GM12872 (cell line): ENCODE results near the gene NMT1.

Experiments
- TF ChIP-seq, protein P1 (sequence below): IDR thresholded peaks from 3 replicates; pipeline ENCODE4 v1.5.1; 2011; ENCODE audit warnings: low read depth, mild to moderate bottlenecking, low read length, moderate library complexity; ENCODE audit not compliant: insufficient read depth

The NMT1 gene

DNA sequence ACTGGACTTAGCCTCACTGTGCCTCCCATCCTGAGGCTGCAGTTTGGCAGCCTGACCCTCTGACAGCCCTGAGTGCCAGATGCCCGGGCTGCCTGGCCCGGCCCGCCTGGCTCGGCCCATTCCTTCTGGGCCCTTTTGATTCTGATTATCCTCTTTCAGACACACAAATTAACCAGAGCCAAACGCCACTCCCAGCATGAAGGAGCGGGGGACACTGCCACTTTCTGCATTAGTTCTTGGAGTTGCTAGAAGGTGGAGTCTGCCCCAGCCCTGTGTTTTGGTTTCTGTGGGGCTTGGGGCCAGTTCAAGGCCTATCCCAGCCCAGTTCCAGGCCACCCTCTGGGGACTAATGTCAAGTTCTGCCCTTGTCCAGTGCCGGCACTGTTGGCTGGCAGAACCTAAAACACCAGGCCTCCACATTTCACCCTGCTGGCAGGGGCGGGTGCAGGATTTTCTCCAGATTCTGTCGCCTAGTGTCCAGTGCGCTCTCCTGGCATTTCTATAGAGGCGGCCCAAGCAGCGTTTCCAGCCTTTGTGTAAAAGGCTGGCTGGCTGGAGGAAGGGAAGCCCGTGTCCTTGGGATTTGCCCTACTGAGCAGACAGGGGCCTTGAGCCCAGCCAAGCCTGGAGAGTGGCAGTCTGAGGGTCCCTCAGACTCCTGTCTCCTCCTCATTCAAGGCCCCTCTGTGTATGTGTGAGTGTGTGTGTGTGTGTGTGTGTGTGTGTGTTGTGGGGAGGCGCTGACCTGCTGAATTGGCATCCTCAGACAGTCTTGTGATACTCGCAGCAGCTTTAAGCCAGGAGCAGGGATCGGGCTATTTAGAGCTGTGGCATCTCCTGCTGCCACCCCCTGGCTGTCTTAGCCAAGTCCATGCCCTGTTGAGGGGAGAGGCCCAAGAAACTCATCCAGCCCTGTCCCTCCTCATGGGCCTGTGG is 49.8 kb downstream of the NMT1 start:
- TF ChIP-seq, protein P1, sequence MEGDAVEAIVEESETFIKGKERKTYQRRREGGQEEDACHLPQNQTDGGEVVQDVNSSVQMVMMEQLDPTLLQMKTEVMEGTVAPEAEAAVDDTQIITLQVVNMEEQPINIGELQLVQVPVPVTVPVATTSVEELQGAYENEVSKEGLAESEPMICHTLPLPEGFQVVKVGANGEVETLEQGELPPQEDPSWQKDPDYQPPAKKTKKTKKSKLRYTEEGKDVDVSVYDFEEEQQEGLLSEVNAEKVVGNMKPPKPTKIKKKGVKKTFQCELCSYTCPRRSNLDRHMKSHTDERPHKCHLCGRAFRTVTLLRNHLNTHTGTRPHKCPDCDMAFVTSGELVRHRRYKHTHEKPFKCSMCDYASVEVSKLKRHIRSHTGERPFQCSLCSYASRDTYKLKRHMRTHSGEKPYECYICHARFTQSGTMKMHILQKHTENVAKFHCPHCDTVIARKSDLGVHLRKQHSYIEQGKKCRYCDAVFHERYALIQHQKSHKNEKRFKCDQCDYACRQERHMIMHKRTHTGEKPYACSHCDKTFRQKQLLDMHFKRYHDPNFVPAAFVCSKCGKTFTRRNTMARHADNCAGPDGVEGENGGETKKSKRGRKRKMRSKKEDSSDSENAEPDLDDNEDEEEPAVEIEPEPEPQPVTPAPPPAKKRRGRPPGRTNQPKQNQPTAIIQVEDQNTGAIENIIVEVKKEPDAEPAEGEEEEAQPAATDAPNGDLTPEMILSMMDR = no peak

DNA sequence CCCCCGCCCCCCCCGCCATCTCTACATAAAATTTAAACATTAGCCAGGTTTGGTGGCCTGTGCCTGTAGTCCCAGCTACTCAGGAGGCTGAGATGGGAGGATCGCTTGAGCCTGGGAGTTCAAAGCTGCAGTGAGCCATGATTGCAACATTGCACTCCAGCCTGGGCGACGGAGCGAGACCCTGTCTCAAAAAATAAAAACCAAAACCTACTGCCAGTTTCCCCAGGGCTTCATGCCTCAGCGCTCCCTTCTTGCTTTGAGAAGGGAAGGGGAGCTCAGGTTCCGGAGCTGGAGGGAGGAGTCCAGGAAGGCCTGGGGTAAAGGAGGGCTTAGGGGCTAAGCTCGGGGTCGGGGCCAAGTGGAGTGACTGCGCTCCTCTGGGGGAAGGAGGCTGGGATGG is 50.7 kb downstream of the NMT1 start:
- TF ChIP-seq, protein P1 = no peak

DNA sequence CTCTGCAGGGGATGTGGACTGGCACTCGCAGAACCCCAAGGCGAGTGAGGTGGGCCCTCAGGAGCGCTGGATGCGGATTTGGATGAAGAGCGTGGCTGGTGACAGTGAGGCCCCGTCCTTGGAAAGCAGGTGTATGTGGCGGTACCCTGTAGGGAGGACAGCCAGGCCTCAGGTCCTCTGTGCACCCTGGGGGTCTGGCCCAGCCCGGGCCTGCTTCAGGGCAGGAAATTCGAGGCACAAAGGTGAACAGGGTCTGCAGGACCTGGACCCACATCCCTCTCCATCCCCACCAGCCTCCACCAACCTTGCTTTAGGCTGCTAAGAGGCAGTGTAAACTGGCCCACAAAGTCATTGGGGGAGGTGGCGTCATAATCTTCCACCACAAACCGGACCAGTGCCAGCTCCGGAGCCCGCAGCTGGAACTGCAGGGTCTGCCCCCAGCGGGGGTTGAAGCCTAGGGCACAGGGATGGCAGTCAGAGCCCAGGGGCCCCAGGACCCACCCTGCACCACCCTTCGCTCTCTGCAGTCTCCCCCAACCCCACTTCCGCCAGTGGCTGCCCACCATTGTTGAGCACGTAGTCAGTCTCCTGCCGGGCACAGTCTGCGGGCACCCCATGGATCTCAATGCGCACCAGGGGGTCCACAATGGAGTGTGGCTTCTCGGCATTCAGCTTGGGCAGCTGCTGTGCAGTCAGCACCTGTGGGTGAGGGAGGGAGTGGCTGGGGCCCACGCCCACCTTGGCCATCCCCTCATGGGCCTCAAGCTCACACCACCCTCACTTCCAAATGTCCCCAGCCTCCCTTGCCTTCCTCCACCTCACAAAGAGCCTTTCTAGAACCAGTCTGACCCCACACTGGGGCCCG is 51.7 kb downstream of the NMT1 start:
- TF ChIP-seq, protein P1 = no peak

DNA sequence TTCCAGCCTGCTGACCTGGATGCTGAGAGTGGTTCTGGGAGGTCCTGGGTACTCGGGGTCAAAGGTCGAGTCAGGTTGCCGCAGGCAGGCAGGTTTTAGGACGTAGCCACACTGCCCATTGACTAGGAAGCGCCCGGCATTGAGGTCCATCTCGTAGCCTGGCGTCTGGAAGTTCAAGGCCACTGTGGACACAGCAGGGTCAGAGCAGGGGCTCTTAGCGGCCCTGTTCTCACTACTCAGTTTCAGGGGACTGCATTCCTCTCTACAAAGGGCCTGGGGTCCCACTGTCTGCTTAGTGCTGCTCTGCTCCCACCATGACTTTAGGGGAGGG is 52.3 kb downstream of the NMT1 start:
- TF ChIP-seq, protein P1 = no peak

DNA sequence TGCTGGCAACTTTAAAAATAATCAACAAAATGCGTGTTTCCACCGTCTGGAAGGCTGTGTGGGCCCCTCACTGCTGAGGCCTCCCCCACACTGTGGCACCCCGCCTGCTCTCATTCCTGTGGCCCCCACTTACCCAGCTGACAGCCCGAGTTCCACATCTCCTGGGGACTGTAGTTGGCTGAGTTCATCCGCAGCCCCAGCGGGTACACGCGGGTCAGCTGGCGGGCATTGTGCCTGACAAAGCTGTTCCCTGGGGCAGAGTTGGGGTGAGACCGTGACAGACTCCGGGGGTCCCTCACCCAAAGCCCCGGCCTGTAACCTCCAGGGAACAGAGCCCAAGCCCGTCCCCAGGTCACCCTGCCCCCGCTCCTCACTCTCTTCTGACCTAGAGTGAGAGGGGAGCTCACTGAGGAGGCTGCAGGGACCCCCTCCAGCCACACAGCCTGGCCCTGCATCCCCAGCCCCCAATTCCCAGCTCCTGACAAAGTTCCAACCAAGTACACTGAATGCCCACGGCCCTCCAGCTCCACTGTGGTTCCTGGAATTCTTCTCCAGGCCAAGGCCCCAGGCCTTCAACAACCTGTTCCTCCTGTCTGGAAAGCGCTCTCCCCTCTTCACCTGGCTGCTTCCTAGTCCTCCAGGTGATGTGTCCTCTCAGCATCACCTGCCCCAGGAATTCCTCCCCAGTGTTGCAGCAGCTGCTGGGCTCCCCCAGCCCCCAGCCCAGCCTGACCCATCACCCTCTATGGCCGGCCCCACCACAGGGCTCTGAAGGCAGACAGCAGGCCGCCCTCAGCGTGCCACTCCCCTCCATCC is 53.2 kb downstream of the NMT1 start:
- TF ChIP-seq, protein P1 = no peak

DNA sequence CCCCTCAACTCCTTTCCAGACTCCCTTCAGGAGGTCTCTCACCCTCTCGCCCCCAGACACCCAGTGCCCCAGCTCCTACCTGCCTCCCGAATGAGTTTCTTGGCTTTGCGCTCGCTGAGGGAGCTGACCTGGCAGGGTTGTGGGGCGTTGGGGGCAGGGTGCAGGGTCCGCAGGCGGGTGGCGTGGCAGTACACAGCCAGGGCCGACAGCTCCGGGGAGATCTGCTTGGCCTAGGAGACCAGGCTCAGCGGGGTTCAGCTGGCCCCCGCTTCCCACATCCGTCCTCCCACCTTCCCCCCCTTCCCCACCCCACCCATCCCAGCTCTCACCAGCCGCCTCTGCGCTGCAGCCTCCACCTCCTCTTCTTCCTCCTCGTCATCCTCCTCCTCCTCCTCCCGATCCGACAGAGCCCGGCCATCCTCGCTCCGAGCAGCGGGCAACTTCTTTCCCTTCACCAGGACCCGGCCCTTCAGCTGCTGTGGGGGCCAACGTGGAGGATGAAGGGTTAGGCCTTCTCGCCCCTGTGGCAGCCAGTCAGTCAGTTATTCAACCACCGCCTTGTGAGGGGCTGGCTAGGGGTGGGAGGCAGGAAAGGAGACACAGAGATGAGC is 54.0 kb downstream of the NMT1 start:
- TF ChIP-seq, protein P1 = no peak
